CD14-positive monocyte (primary cell): Measurements from ENCODE around the gene LAMC1. TPM values are rescaled to one million over a fixed set of nuclear protein-coding genes. Genes with fewer than 3 reads are reported as not detected.

Source experiments
- DNase-seq, 3 donors: peaks; one replicate each; pipeline ENCODE4 v3.0.0-alpha.2; 2011 to 2022
- H2AFZ ChIP-seq: 2 replicates; pipeline ENCODE4 v1.6.0; 2012; ENCODE audit warnings: mild to moderate bottlenecking, low read depth, low read length, inconsistent platforms; ENCODE audit not compliant: insufficient read depth, poor library complexity, severe bottlenecking
- H3K27ac ChIP-seq, 2 donors: 1 replicate in 1 of 2; 2 replicates in 1 of 2; pipeline ENCODE4 v1.5.1; 2012 to 2013; ENCODE audit warnings: low read length in 2 of 2, control low read depth in 1 of 2, inconsistent platforms in 1 of 2, low read depth in 1 of 2, mild to moderate bottlenecking in 1 of 2
- H3K27me3 ChIP-seq, 2 donors: one replicate each; pipeline versions ENCODE4 v1.6.0 to v1.6.1; 2011 to 2013; ENCODE audit warnings: low read length in 2 of 2; ENCODE audit not compliant: control insufficient read depth in 2 of 2, insufficient read depth in 2 of 2
- H3K36me3 ChIP-seq, 2 donors: replicated peaks in 1 of 2; 1 replicate in 1 of 2; 2 replicates in 1 of 2; pipeline versions ENCODE4 v1.5.1 to v1.6.1; 2012 to 2013; ENCODE audit warnings: low read length in 2 of 2, control low read depth in 1 of 2, inconsistent platforms in 1 of 2, mild to moderate bottlenecking in 1 of 2; ENCODE audit not compliant: insufficient read depth in 2 of 2, control insufficient read depth in 1 of 2
- H3K4me1 ChIP-seq, 2 donors: 1 replicate in 1 of 2; 2 replicates in 1 of 2; pipeline versions ENCODE4 v1.5.1 to v1.6.1; 2012 to 2013; ENCODE audit warnings: low read length in 2 of 2, control low read depth in 1 of 2, inconsistent platforms in 1 of 2, mild to moderate bottlenecking in 1 of 2, moderate library complexity in 1 of 2; ENCODE audit not compliant: insufficient read depth in 2 of 2, control insufficient read depth in 1 of 2
- H3K4me2 ChIP-seq: replicated peaks from 2 replicates; pipeline ENCODE3; 2012; ENCODE audit warnings: low read length, moderate library complexity, mild to moderate bottlenecking; ENCODE audit not compliant: poor library complexity, severe bottlenecking; ENCODE audit errors: extremely low read depth
- H3K4me3 ChIP-seq, 3 experiments: fragments of 200-600 bp in 1 of 3; sonication (generic) in 1 of 3; replicated peaks in 1 of 3; 1 replicate in 2 of 3; 2 replicates in 1 of 3; pipeline ENCODE4 v1.5.1; 2011 to 2013; ENCODE audit warnings: low read length in 3 of 3, mild to moderate bottlenecking in 3 of 3, control low read depth in 2 of 3, low read depth in 2 of 3, inconsistent platforms in 1 of 3, moderate library complexity in 1 of 3
- H3K79me2 ChIP-seq: 2 replicates; pipeline ENCODE4 v1.6.0; 2012; ENCODE audit warnings: mild to moderate bottlenecking, control low read depth, inconsistent platforms, low read length, moderate library complexity; ENCODE audit not compliant: insufficient read depth
- H3K9ac ChIP-seq: 2 replicates; pipeline ENCODE4 v1.6.0; 2017; ENCODE audit warnings: low read length, mild to moderate bottlenecking; ENCODE audit not compliant: insufficient read depth, poor library complexity, severe bottlenecking
- H3K9me3 ChIP-seq, 2 donors: replicated peaks in 1 of 2; 1 replicate in 1 of 2; 2 replicates in 1 of 2; pipeline versions ENCODE4 v1.5.1 to v1.6.1; 2012 to 2013; ENCODE audit warnings: low read length in 2 of 2, control low read depth in 1 of 2; ENCODE audit not compliant: control insufficient read depth in 1 of 2, insufficient read depth in 1 of 2
- H4K20me1 ChIP-seq: 2 replicates; pipeline ENCODE4 v1.6.0; 2012; ENCODE audit warnings: mild to moderate bottlenecking, low read length, control low read depth, moderate library complexity; ENCODE audit not compliant: insufficient read depth
- H3K27ac Mint-ChIP-seq, 7 donors: one replicate each; pipeline ENCODE4 v1.8.0; 2020; ENCODE audit warnings: mild to moderate bottlenecking in 7 of 7, mixed read lengths in 7 of 7, moderate library complexity in 6 of 7, inconsistent platforms in 2 of 7
- H3K27me3 Mint-ChIP-seq, 3 donors: one replicate each; pipeline ENCODE4 v1.8.0; 2021 to 2022; ENCODE audit warnings: low read depth in 3 of 3, mild to moderate bottlenecking in 3 of 3, mixed read lengths in 3 of 3, moderate library complexity in 3 of 3, inconsistent platforms in 1 of 3
- H3K36me3 Mint-ChIP-seq, 2 donors: one replicate each; pipeline ENCODE4 v1.8.0; 2020; ENCODE audit warnings: mixed read lengths in 2 of 2, inconsistent platforms in 1 of 2, mild to moderate bottlenecking in 1 of 2
- H3K4me1 Mint-ChIP-seq: one replicate; pipeline ENCODE4 v1.8.0; 2020; ENCODE audit warnings: mild to moderate bottlenecking, mixed read lengths
- H3K4me3 Mint-ChIP-seq, 2 donors: one replicate each; pipeline ENCODE4 v1.8.0; 2020; ENCODE audit warnings: mild to moderate bottlenecking in 2 of 2, mixed read lengths in 2 of 2, moderate library complexity in 1 of 2
- H3K9me3 Mint-ChIP-seq, 7 donors: one replicate each; pipeline ENCODE4 v1.8.0; 2020 to 2022; ENCODE audit warnings: mixed read lengths in 7 of 7, mild to moderate bottlenecking in 6 of 7, moderate library complexity in 6 of 7, inconsistent platforms in 2 of 7
- CTCF ChIP-seq: fragments of 200-600 bp; IDR thresholded peaks from one replicate; pipeline ENCODE4 v1.8.0; 2022; ENCODE audit warnings: antibody characterized with exemption, mild to moderate bottlenecking
- WGBS: methylation state at CpG from one replicate; pipeline ENCODE4 v1.1.5; 2013; ENCODE audit warnings: missing lambda C conversion rate; ENCODE audit not compliant: insufficient coverage; 5-methylcytosine and 5-hydroxymethylcytosine counted together
- intact Hi-C, 2 donors: fragments of 100-400 bp; cut with micrococcal nuclease; formaldehyde crosslinking; loops; one replicate each; pipeline versions ENCODE4 v1.15.0 to v1.15.1; 2023
- polyA plus RNA-seq, 3 donors: library from polyadenylated mRNA; depleted of rRNA in 1 of 3; unstranded in 2 of 3; stranded (reverse) in 1 of 3; fragments of 300-500 nt in 2 of 3; fragments of >200 nt in 1 of 3; fragmentation: Illumina TruSeq in 2 of 3; gene quantifications; 1 replicate in 2 of 3; 2 replicates in 1 of 3; pipeline ENCODE4 v1.2.3, GENCODE V29; 2012 to 2021

Gene LAMC1
- polyA plus RNA-seq, 3 donors, result 0.34 to 1.7 (median 0.95) TPM

GRCh38 chr1:183039985-183040447, 16.8 kb downstream of the LAMC1 start:
- no peaks in the 10 kb centered on the region for H3K27me3 ChIP-seq
- H3K79me2 ChIP-seq, result no peaks in the 10 kb centered on the region

GRCh38 chr1:183040547-183040971, 17.3 kb downstream of the LAMC1 start:
- H3K9me3 ChIP-seq, result no peaks in the 10 kb centered on the region
- H3K4me1 Mint-ChIP-seq, result peaks cover 16% of the 10 kb centered on the region
- no peak overlapping the region for H3K9ac ChIP-seq
- intact Hi-C loops, result no loop called here
- peaks cover 0 to 5% (median 2%) of the 10 kb centered on the region in 3 donors for H3K27me3 Mint-ChIP-seq
- no peaks in the 10 kb centered on the region for H4K20me1 ChIP-seq
- H3K9me3 Mint-ChIP-seq, result no peaks in the 10 kb centered on the region
- no peaks in the 10 kb centered on the region for H3K79me2 ChIP-seq
- WGBS, result 50% methylated on average over 1 of the region's 2 CpGs
- peaks cover 0 to 12% of the 10 kb centered on the region in 2 donors for H3K4me1 ChIP-seq
- DNase-seq, result no peak
- no peaks in the 10 kb centered on the region for H3K27me3 ChIP-seq
- H3K4me3 Mint-ChIP-seq, result no peak overlapping the region
- no peak overlapping the region for H3K27ac ChIP-seq
- H3K4me2 ChIP-seq, result no peak overlapping the region
- no peak overlapping the region for H3K4me3 ChIP-seq
- no peak overlapping the region for H2AFZ ChIP-seq
- peak overlapping the region in 1 of 7 donors; percentile 18 for H3K27ac Mint-ChIP-seq
- no peaks in the 10 kb centered on the region for H3K36me3 Mint-ChIP-seq
- no peak for TF ChIP-seq CTCF
- H3K36me3 ChIP-seq, result no peaks in the 10 kb centered on the region

More at GRCh38 chr1:183039985-183040447, 16.8 kb downstream of the LAMC1 start:
- no peaks in the 10 kb centered on the region for H3K36me3 ChIP-seq
- no peaks in the 10 kb centered on the region for H4K20me1 ChIP-seq
- no peak for TF ChIP-seq CTCF
- peaks cover 0 to 12% of the 10 kb centered on the region in 2 donors for H3K4me1 ChIP-seq
- H3K27ac Mint-ChIP-seq, result peak overlapping the region in 1 of 7 donors; percentile 12
- no peak overlapping the region for H3K4me3 ChIP-seq
- peaks cover 16% of the 10 kb centered on the region for H3K4me1 Mint-ChIP-seq
- H3K4me2 ChIP-seq, result no peak overlapping the region
- no peaks in the 10 kb centered on the region for H3K36me3 Mint-ChIP-seq
- H3K9me3 Mint-ChIP-seq, result no peaks in the 10 kb centered on the region
- peak overlapping the region; percentile 47 for H2AFZ ChIP-seq
- no peak overlapping the region for H3K9ac ChIP-seq
- intact Hi-C loops, result no loop called here
- no peak overlapping the region for H3K27ac ChIP-seq
- no peak overlapping the region for H3K4me3 Mint-ChIP-seq
- H3K27me3 Mint-ChIP-seq, result peaks cover 0 to 5% (median 2%) of the 10 kb centered on the region in 3 donors
- DNase-seq, result peak in 1 of 3 donors; percentile 6
- H3K9me3 ChIP-seq, result no peaks in the 10 kb centered on the region
- WGBS, result 0% methylated on average over 1 of the region's 3 CpGs
